ENCODE measurements around the gene POC5.
"Not testable (repeated sequence)": the region's sequence is repeated elsewhere in the genome, so short reads cannot be mapped to it uniquely, and the experiment has no call there.

Gene POC5, protein sequence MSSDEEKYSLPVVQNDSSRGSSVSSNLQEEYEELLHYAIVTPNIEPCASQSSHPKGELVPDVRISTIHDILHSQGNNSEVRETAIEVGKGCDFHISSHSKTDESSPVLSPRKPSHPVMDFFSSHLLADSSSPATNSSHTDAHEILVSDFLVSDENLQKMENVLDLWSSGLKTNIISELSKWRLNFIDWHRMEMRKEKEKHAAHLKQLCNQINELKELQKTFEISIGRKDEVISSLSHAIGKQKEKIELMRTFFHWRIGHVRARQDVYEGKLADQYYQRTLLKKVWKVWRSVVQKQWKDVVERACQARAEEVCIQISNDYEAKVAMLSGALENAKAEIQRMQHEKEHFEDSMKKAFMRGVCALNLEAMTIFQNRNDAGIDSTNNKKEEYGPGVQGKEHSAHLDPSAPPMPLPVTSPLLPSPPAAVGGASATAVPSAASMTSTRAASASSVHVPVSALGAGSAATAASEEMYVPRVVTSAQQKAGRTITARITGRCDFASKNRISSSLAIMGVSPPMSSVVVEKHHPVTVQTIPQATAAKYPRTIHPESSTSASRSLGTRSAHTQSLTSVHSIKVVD

DNA sequence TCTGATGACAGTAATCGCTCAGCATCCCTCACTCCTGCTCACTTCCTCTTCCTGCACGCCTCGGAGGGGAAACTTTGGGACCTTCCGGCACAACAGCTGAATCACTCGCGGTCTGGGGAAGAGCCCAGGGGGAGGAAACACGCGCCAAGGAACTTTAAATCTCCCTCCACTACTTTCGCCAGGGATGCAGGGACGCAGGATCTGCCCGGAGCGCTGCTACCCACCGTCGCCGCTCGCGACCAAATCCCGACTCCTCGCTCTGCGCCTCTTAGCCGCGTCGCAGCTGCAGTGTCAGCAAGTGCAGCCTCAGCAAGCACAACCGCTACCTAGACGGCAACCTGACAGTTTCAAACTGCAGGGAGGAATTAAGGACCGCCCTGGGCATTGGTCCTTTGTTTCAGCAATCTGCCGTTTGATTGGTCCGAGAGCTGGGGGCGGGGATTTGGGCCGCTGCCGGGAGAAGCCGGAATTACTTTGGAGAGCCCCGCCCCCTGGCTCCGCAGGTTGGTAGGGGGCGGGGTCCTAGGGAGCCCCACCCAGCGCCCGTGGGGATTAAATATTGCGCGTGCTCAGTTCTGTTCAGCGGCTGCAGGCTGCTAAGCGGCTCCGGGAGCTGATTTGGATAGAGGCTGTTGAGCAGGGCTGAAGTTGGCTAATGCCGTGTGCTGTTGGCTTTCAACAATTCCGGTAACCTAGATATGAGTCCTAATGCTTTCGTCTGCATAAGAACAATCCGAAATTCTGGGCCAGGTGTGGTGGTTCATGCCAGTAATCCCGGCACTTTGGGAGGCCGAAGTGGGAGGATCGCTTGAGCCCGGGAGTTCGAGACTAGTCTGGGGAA lies at the start of gene POC5:
Gene POC5 (minus strand): TSS at position 356 of the 841 bp plus-strand sequence. CDS start 4,500 bp downstream, outside the sequence.
- peak; percentile 98 for DNase-seq
- peak; percentile 94 for ATAC-seq

DNA sequence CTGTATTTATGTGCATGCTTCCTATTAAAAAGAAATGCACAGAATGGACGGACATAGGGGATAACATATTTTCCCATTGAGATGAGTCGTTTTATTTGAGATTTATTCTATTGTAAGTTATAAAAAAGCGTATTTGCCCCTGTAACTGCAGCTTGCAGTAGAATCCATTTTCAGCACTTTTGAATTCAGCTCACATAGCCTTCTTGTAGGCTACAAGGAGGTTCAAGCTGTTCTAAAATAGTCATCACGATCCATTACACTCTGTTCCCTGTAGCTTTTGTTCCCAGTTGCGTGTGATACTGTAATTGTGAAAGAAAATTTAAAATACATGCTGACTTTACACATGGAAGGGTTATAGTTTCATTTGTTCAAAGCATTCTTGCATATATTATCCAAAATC lies 40.9 kb upstream of the POC5 start:
- DNase-seq = no peak
- no peak for ATAC-seq

DNA sequence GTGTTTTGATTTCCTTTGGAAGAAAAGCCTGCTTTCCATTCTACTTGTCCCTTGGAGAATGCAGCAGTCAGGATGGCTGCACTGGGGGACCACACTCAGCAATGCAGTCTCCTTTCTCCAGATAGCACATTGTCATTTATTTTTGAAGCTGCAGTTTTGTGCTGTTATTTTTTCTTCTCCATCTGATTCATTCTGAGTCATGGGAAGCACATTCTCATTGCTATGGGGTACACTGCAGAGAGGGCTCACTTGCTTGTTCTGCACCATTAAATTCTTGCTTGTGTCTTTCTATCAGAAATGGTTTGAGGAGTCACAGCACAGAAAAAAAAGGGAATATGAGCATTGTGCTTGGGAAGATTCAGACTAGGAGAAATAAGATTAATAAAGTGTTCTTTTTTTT lies 39.7 kb upstream of the POC5 start:
- DNase-seq (no peak), ATAC-seq (no peak)

DNA sequence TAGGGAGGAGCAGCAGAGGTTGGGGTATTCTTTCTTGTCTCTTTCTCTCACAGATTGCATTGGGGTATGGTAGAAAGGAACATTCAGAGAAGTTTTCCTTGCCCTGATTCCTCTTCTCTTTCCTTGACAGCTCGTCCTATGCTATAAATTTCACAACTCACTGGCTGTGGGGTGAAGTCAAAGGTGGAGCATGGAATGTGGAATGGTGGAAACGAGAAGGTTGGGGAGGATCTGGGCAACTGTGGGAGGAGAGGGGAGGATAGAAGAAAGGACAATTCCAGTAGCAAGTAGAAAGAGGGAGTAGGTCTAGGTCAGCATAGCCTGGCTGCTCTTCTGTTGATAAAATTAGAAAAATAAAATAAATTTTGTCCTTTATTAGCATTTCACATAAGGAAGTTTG lies 39.0 kb upstream of the POC5 start:
- no peak for DNase-seq
- ATAC-seq = no peak

DNA sequence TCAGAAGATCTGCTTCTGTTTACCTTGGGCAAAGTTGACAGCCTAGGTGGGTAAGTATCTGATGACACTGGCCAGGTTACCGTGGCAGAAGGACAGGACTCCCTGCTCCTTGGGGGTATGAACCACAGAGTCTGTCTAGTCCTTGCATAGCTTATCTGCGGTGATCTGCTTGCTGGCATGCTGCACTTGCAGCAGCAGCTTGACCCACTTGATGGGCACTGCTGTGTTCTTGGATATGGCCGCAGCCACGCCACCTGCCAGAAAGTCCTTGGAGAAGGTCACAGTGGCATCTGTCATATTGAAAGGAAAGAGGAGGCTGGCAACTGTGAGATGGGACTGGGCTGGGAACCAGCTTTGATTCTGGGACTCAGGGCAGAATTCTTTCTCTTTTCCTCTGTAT lies 35.9 kb upstream of the POC5 start:
- DNase-seq (no peak), ATAC-seq (no peak)

DNA sequence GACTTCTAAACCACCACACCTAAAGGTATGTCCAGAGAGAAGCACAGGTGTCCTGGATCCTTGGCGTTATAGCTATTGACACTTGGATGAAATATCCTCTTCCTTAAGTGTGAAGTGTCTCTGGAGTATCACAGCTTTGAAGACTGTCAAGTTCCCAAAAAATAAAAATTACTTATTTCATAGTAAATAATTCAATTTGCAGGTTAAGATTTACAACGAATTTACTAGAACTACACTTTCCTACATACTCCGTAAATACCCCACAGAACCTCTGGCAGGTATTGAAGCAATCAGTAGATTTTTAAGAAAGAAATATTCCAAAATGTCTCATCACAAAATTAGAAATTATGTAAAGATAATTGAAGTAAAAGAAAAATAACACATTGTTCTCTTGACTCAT lies 27.1 kb upstream of the POC5 start:
- ATAC-seq (no peak), DNase-seq (no peak)

DNA sequence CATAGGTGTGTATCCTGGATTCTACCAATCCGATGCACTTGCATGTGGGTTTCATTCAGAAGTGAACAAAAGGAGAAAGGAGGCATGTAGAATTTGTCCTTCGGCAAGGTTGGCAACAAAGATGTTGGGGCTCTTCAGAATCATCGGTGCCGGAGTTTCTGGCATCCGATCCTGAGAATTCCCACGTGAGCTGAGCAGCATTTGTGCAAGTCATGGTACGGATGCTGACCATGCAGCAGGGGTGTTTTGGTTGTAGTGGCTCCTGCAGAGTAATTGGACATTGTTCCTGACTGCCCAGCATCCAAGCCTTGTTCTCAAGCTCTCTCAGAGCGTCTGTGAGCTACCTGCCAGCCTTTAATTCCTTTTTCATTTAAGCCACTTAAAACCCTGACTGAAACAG lies 19.0 kb upstream of the POC5 start:
- ATAC-seq (no peak), DNase-seq (no peak)

DNA sequence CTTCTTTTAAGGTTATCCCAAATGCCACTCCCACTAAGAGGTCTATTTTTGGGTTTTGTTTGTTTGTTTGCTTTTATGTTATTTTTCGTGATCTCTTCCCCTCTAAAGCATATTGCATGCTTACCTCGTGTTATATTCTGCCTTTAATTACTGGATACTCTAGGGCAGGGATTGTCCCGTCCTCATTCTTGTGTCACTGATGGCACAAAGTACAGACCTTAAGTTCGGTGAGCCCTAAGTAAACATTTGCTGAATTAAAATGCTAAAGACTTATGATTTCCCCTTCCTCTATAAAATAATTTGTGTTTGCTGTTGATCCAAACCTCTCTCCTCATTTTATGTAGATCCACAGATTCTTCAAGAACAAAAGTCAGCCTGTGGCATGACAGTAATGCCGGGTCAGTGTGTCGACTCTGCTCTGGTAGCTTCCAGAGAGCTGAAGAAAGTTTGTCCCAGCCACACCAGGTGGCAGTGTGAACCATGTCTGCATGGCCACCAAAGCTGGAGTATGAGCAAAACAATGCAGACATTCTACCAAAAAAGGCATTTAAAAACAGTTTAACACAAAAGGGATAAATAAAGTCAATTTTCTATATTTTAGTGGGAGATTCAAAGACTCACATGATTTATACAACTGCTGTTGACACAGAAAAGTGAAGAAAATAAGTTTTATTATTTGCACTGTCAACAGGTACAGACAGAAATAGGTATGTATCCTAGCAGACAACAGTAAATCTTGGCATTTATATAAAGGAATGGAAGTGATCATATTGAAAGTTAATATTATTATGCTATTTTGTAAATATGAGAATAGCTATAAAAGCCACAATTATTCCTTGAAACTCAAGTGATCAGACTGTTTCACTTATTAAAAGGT lies 17.9 kb upstream of the POC5 start:
- DNase-seq = peak; percentile 7
- no peak for ATAC-seq

DNA sequence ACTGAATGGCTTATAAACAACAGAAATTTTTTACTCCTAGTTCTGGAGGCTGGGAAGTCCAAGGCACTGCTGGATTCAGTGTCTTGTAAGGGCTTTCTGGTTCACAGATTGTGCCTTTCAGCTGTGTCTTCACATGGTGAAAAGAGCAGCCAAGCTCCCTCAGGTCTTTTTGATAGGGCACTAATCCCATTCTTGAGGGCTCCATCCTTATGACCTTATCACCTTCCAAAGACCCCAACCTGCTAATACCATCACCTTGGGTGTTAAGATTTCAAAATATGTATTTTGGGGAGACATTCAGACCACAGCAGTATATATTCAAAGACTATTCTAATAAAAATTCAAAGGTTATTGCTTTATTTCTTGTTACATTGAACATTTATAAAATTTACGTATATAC lies 16.5 kb upstream of the POC5 start:
- no peak for ATAC-seq
- DNase-seq = no peak

DNA sequence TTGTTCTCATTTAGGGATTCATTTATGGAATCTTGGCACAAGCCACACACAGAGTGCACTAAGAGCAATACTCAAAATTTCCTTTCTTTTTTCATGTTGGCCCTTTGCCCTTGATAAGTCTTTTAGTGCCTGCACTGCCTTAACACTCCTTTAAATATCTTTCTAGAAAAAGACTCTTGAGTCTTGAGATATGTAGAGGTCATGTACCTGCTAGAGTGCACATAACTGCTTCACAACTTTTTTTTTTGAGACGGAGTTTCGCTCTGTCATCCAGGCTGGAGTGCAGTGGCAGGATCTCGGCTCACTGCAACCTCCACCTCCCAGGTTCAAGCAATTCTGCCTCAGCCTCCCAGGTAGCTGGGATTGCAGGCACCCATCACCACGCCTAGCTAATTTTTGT lies 14.3 kb upstream of the POC5 start:
- ATAC-seq, DNase-seq: not testable (repeated sequence)

DNA sequence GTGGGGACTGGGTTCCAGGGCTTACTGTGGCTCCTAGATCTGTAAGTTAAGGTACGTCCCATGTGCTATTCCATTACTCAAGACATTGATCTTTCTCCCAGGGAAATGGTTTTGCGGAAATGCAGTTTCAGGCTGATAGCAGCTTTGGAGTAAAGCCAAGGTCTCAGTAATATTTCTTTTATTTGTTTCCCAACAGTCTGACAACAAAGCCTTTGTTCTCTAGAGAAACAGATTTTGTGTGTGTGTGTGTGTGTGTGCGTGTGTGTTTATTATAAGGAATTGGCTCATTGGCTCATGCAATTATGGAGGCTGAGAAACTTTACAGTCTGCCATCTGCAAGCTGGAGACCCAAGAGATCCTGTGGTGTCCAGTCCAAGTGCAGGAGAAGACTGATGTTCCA lies 12.1 kb upstream of the POC5 start:
- no peak for ATAC-seq
- no peak for DNase-seq

DNA sequence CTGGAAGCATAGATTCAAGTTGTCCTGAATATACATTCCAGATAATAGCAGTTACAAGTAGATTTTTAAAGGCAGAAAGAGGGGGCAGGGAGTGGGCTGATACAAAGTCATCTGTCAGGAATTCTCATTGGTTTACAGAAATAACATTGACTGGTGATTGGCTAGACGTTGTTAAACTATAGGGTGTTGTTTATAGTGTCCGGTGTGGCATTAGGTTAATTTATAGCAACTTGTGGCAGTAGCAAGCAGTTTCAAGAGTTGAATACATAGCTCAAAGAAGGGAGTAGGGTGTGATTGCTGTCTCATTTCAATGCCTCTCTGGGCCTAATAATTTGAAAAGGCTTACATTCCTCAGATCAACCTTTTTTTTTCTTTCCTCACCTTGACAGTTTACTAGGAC lies 10.7 kb upstream of the POC5 start:
- DNase-seq = no peak
- ATAC-seq = no peak

DNA sequence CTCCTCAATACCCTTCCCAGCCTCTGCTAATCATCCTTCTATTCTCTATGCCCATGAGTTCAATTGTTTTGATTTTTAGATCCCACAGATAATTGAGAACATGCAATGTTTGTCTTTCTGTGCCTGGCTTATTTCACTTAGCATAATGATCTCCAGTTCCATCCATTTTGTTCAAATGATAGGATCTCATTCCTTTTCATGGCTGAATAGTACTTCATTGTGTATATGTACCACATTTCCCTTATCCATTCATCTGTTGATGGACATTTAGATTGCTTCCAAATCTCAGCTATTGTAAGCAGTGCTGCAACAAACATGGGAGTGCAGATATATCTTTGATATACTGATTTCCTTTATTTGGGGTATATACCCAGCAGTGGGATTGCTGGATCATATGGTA lies 9.0 kb upstream of the POC5 start:
- not testable (repeated sequence) for ATAC-seq, DNase-seq

DNA sequence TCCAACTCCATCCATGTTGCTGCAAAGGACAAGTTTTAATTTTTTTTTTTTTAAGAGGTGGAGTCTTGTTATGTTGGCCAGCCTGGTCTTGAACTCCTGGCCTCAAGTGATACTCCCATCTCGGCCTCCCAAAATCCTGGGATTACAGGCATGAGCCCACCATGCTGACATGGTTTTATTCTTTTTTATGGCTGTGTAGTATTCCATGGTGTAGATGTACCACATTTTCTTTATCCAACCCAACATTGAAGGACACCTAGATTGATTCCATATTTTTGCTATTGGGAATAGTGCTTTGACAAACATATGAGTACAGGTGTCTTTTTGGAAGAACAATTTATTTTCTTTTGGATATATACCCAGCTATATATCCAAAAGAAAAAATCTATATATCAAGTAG lies 6.1 kb upstream of the POC5 start:
- DNase-seq (no peak), ATAC-seq (no peak)

DNA sequence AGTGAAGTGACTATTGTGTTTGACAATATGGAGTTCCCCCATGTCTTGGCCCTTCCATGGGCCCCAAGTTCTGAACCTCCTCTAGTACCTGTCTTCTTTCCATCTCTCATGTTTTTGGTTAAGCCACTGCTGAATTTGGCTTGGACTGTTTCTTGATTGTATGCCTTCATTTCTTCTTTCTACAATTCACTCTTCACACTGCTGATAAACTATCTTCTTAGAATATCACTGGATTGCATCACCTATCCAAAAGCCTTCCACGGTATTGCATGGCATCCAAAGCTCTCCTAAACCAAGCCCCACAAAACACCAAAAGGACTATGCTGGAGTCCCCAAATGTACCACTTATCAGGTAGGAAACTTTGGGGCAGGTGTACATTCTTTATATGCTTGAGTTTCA lies 4.3 kb upstream of the POC5 start:
- ATAC-seq = no peak
- DNase-seq = no peak

DNA sequence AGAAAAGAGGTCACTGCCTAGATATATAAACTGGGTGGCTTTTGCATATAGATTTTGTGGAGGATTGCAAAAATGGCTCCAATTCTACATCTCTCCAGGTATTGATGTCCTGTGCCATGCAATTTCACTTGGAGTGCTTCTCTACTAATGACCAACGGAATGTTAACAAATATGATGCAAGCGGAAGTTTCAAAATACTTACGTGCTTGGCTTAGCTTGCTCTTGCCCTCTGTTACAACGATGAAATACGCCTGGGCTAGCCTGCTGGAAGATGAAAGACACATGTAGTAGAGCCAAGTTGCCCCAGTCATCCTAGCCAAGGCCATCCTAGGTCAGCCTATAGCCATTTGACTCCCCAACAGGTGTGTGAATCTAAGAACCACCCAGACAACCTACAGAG lies 3.6 kb upstream of the POC5 start:
- ATAC-seq (no peak), DNase-seq (no peak)

DNA sequence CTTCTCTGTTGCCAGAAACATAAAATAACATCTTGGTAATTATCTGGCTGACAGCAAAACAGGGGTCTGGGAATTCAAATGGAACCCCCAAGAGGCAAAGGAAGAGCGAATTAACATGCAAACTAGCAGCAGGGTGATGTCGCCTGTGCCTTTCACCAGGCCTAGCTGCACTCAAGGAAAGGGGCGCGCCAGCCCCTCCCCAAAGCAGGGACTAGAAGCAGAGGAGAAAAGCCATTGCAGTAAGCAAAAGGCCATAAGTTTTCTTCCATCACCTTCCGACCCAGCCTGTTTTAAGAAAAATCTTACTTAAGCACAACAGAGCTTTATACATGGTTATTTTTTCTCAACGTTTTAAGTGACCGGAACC lies 539 bp downstream of the POC5 start:
- DNase-seq = no peak
- no peak for ATAC-seq

DNA sequence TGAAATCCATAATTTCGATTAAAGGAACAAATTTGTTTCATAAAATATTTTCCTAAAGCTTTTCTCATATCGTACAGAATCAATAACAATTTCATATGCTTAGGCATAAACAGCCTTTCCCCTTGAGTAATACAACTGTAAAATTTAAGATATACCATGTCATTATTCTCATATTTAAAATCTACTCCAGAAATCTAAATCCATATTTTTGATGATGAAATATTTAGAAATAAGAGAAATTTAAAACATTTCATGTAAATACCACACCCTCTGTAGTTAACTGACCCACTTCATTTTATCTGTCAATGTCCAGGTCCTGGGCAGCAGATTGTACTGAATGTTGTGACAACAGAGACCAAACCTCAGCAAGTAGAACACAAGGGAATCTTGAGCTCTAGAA lies 5.1 kb downstream of the POC5 start:
- ATAC-seq = no peak
- DNase-seq = no peak

DNA sequence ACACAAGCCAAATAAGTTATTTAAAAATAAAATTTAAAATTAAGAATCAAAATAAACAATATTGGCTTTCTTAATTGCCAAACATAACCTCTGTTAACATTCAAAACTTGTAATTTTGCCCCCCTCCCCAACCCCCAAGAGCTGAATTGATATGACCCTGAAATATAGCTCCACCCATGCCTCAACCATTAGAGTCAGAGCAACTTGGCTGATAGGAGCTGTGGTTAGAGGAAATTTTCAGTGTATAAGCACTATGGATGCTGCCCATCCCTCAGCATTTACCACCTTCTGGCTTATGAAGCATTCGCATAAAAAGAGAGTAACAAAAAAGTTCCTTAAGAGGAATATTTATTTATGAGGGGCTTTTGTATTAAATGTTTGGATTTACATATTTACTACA lies 6.1 kb downstream of the POC5 start:
- ATAC-seq = no peak
- DNase-seq = no peak

DNA sequence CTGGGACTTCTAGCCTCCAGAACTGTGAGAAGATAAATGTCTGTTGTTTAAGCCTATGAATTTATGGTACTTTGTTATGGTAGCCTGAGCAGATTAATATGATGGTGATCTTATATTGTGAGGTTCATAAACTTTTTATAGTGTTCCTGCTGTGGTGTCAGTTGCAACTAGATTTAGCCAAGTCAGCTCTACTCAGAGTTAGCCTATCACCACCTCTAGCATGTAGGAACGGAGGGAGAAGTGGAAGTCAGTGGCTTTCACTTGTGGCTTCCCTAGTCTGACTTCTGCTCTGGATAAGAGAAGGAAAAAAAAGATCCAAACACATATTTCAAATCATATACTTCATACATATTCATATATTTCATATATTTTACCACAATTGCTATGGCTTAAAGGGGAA lies 6.6 kb downstream of the POC5 start:
- DNase-seq = no peak
- no peak for ATAC-seq

DNA sequence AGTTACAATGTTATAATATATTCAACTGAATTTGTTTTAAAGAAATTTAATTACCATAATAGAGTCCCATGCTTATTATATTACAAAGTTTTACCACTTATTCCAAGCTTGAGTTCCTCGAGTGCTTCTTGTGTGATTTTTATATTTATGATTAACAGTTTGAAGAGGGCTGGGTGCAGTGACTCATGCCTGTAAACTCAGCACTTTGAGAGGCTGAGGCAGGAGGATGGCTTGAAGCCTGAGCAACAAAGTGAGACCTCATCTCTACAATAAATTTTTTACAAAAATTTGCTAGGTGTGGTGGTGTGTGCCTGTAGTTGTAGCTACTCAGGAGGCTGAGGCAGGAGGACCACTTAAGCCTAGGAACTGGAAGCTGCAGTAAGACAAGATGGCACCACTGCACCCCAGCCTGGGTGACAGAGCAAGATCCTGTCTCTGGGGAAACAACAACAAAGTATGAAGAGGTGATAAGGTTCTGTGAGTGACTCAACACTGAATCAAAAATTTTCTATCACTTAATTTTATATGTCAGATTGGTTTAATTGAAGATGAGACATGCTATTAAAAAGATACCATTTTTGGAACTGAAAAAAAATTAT lies 9.2 kb downstream of the POC5 start:
- DNase-seq = no peak
- no peak for ATAC-seq

DNA sequence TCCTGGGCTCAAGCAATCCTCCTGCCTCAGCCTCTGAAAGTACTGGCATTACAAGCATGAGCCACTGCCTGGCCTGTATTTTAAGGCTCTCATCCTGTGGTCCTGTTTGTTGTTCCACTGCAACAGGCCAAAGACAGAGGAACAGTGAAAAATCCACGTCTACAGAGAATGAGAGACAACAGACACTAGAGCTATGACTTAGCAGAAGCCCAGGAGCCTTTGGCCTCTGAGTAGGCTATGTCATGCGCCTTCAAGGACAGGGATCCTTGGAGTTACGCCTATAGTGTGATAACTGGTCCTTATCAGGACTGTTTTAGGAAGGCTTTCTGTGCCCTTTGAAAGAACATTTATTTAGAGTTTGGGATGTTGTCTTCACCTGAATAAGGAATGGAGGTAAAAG lies 10.5 kb downstream of the POC5 start:
- DNase-seq (no peak), ATAC-seq (no peak)
